NB4 (cell line): ENCODE data around the gene ADGRB2.

Experiments
- DNase-seq: peaks from one replicate; pipeline ENCODE4 v3.0.0; 2010; ENCODE audit warnings: low read depth
- H3K4me3 ChIP-seq: one replicate; pipeline ENCODE4 v1.5.1; 2011; ENCODE audit warnings: mild to moderate bottlenecking, low read depth, low read length, moderate library complexity
- MAX ChIP-seq: IDR thresholded peaks from 2 replicates; pipeline ENCODE4 v1.6.1; 2011; ENCODE audit warnings: low read depth, low read length
- MYC ChIP-seq: IDR thresholded peaks from 2 replicates; pipeline ENCODE4 v1.6.1; 2011; ENCODE audit warnings: low read depth, low read length
- POLR2A ChIP-seq: IDR thresholded peaks from 2 replicates; pipeline ENCODE4 v1.6.1; 2011; ENCODE audit warnings: mild to moderate bottlenecking; ENCODE audit not compliant: insufficient read length; ENCODE audit errors: extremely low read depth
- TF ChIP-seq, protein P1 (sequence below): IDR thresholded peaks from one replicate; pipeline ENCODE4 v1.5.1; 2012; ENCODE audit warnings: low read depth, low read length

The ADGRB2 gene

DNA sequence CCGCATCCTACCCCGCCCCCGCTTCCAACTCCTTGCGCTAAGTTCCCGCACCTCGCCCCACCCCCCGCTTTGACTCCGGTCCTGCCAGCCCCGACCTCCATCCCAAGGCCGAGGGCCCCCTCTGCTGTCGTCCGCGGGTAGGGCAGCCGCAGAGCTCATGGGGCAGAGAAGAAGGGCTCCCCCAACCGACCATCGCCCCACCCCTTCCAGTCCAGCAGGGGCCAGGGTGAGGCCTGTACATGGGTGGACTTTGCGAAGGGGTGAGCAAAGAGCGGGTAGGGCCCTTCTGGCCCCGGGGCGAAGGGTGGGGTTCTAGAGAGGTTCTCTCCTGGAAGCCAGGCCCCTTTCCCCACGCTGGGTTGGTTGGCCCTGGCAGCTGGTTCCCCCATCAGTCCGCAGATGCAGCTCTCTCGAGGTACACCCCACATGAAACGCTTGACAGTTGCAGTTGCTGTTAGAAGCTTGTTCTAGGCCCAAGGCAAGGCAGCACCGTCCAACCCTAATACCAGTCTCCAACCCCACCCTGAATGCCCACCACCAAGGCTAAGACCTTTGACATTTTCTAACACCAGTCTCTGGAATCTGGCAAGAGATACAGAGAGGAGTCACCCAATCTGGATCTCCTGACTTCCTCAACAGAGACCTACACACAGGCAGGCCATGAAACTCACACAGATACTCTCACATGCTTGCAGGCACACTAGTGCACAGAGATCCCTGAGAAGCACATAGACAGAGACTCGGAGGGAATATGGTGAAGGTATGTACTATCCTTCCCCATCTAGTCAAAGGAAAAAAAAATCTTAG is 25.3 kb upstream of the ADGRB2 start:
- no peak overlapping the region for H3K4me3 ChIP-seq
- TF ChIP-seq POLR2A: no peak
- TF ChIP-seq, protein P1, sequence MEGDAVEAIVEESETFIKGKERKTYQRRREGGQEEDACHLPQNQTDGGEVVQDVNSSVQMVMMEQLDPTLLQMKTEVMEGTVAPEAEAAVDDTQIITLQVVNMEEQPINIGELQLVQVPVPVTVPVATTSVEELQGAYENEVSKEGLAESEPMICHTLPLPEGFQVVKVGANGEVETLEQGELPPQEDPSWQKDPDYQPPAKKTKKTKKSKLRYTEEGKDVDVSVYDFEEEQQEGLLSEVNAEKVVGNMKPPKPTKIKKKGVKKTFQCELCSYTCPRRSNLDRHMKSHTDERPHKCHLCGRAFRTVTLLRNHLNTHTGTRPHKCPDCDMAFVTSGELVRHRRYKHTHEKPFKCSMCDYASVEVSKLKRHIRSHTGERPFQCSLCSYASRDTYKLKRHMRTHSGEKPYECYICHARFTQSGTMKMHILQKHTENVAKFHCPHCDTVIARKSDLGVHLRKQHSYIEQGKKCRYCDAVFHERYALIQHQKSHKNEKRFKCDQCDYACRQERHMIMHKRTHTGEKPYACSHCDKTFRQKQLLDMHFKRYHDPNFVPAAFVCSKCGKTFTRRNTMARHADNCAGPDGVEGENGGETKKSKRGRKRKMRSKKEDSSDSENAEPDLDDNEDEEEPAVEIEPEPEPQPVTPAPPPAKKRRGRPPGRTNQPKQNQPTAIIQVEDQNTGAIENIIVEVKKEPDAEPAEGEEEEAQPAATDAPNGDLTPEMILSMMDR: peak; percentile 81
- DNase-seq: peak; percentile 85

DNA sequence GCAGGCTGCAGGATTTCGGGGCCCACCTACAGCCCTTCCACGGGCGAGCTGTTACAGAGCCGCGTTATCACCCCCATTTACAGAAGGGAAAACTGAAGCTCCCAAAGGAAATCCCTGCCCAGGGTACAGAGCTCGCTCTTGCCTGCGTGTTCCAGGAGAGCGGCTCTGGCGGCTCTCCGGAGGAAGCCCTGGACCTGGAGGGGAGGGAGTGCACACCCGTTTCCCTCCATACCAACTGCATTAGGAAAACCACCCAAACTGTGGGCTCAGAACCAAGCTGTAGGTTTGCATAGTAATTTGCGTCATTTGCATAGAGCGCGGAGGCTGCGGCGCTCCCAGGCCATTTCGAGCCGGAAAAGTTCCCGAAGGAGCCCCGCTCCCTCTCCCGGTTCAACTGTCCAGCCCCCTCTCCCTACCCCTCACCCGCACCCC is 24.7 kb upstream of the ADGRB2 start:
- peak overlapping the region; percentile 36 for H3K4me3 ChIP-seq
- TF ChIP-seq MAX (no peak), POLR2A (no peak), MYC (no peak)
- TF ChIP-seq, protein P1: no peak
- no peak for DNase-seq

DNA sequence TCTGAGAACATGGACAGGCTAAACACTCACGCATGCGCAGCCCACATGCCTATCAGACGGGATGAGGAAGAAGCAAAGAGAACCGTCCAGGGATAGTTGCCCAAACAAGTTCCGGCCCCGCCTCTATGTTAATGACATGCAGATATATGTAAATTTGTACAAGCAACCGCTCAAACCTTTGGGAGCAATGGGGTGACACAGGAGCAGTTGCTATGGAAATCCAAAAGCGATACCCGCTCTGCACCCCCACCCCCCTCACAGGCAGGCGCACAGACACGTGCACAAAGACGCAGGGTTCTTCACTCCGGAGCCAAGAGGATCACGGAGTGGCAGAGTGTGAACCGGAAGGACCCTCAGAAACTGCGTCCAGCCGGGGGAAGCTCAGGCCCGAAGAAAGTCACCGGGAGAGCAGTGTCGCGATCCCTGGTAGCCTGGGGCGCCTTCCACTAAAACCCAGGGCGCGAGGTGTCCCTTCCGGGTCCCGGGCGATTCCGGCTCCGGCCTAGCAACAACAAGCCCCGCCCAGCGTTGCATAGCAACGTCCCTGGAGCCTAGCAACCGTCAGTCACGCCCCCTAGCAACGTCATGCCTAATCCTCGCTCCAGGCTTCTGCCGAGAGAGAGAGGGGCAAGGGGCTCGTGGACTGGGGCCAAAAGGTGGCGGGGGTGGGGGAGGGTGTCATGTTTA is 24.1 kb upstream of the ADGRB2 start:
- DNase-seq: peak; percentile 69
- TF ChIP-seq POLR2A (no peak), MAX (no peak), MYC (no peak)
- TF ChIP-seq, protein P1: no peak
- H3K4me3 ChIP-seq: no peak overlapping the region

DNA sequence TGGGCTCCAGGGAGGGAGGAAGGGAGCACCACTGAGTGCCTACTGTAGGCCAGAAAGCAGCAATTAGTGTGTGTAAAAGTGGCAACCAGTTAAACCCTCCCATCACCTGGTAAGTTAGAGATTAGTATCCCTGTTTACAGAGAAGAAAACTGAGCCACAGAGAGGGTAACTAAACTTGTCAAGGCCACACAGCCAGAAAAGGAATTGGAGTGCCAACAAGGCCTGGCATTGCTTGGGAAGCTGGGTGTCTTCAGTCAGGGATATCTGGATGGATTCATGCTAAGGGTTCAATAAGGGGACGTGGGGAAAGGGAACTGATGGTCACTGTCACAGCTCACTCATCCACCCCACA is 23.6 kb upstream of the ADGRB2 start:
- TF ChIP-seq, protein P1: no peak
- no peak for TF ChIP-seq MYC
- TF ChIP-seq MAX: no peak
- TF ChIP-seq POLR2A: no peak
- H3K4me3 ChIP-seq: no peak overlapping the region

GRCh38 chr1:31787261-31787660 is 23.1 kb upstream of the ADGRB2 start:
- no peak for DNase-seq
- TF ChIP-seq, protein P1: no peak
- TF ChIP-seq POLR2A (no peak), MAX (no peak), MYC (no peak)
- no peak overlapping the region for H3K4me3 ChIP-seq

More for the DNA sequence above, 23.6 kb upstream of the ADGRB2 start:
- DNase-seq: no peak
